SU-DHL-6 (cell line): Measurements from ENCODE around the gene LGALS4.

Experiments used
- CTCF ChIP-seq: fragments of 200-600 bp; sonication (generic); IDR thresholded peaks from one replicate; pipeline ENCODE4 v1.5.1; 2017; ENCODE audit warnings: antibody characterized with exemption, mild to moderate bottlenecking, low read length, moderate library complexity; ENCODE audit not compliant: insufficient read depth, poor library complexity, severe bottlenecking
- EZH2phosphoT487 ChIP-seq: fragments of 200-600 bp; sonication (generic), shearing (Covaris generic); conservative IDR thresholded peaks from 2 replicates; pipeline ENCODE4 v1.6.1; 2018; ENCODE audit warnings: mild to moderate bottlenecking, antibody characterized with exemption, low read length, moderate library complexity, mixed read lengths

DNA sequence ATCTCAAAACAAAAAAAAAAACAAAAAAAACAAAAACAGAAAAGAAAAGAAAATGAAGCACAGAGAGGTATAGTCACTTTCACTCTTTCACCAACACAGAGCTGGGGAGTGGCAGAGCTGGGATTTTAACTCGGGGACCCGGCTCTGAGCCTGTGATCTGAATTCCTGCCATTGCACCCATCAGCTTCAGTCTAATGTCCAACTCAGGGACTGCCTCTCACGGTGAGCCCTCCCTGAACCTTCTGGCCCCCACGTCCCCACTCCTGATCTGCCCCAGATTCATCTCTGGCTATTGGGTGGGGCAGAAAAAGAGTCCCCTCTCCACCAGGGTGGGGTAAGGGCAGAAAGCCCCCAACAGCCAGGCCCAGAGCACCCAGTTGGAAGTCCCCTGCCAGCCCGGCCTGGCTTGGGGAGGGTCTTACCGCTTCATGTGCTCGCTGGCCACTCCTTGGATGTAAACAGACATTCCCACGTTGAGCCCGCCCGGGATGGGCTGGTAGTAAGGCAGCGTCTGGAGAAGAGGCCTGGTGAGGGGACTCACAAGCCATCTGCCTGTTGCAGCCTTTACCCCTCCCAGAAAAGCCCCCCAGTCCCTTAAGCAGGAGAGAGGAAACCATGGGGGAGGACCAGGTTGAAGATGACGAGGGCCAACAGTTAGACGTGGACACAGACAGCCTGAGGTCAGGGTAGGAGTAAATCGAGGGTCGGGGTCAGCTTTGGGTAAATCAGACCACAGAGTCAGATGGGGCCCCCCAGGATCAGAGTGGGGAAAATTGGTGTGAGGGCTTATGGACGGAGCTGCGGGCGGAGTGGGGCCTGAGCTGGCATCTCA lies 520 bp downstream of the LGALS4 start:
- TF ChIP-seq CTCF (no peak), EZH2phosphoT487 (no peak)
